Stimulated activated CD4-positive, alpha-beta T cell treated with anti-CD3 and anti-CD28 coated beads, TNF-alpha, amount 100 ng/mL, for 48 hours (primary cell): Measurements from ENCODE around the gene TBC1D3B.
"Not testable (repeated sequence)": the region's sequence is repeated elsewhere in the genome, so short reads cannot be mapped to it uniquely, and the experiment has no call there.

ENCODE experiments used
- DNase-seq, 3 donors: peaks; one replicate each; pipeline ENCODE4 v3.0.0-alpha.2; 2020; ENCODE audit warnings: low read depth in 3 of 3

The TBC1D3B gene

GRCh38 chr17:36129616-36130015 is 46.8 kb downstream of the TBC1D3B start:
- DNase-seq, result no peak

- DNase-seq, result no peak
These were observed 47.9 kb downstream of the TBC1D3B start for GRCh38 chr17:36128411-36128978.

GRCh38 chr17:36127911-36128310 is 48.5 kb downstream of the TBC1D3B start:
- no peak for DNase-seq

DNA sequence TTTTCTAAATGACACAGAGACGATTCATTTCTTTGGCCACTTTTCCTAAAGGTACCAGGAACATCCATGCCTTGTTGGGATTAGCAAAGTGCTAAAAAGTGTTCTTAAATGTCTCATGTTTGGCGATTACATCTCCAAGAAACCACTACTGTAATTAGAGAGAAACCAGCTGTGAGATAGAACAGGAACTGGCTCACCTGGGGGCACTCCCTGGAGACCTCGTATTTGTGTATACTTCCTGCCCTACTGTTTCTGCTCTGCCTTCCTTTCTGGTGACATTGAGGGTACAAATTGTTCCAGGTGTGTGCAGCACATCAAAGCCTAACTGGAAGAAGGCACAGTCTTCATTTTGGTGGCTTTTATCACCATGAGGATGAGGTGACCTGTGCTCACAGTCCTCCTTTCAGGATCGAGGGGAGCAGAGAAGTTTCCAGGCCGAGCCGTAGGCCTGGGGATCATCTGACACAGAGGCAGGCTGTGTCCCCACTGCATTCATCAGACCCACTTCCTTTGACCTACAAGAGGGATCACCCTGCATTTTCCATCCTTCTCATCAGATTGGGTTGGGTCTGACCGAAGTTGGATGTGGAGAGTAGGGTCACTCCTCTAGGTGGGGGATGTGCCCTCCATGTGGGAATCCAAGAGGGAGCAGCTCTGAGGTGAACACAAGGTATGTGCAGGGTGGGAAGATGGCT is 49.1 kb downstream of the TBC1D3B start:
- DNase-seq, result no peak

- no peak for DNase-seq
These were observed 51.3 kb downstream of the TBC1D3B start for GRCh38 chr17:36124879-36125824.

- DNase-seq, result no peak
These were observed 53.0 kb downstream of the TBC1D3B start for GRCh38 chr17:36123431-36123830.

GRCh38 chr17:36121099-36121498 is 55.3 kb downstream of the TBC1D3B start:
- not testable (repeated sequence) for DNase-seq

- no peak for DNase-seq
These were observed 56.2 kb downstream of the TBC1D3B start for GRCh38 chr17:36120221-36120620.

- no peak for DNase-seq
These were observed 57.7 kb downstream of the TBC1D3B start for GRCh38 chr17:36118477-36119353.

- DNase-seq, result peak; percentile 33 to 50 (median 45)
These were observed 58.7 kb downstream of the TBC1D3B start for GRCh38 chr17:36117505-36118382.
